Measurements from ENCODE around the gene NXNL1.
A peak's percentile ranks its signal among the peaks of the same experiment; 100 is the strongest.

The NXNL1 gene

GRCh38 chr19:17419621-17420474 lies 40.9 kb downstream of the NXNL1 start, which contains the start of gene MVB12A:
Gene MVB12A, plus strand, starts transcription at chr19:17420047. Its CDS starts 89 bp downstream, at chr19:17420136.
- peak; percentile 99 for DNase-seq (ENCODE audit: low read depth)

DNA sequence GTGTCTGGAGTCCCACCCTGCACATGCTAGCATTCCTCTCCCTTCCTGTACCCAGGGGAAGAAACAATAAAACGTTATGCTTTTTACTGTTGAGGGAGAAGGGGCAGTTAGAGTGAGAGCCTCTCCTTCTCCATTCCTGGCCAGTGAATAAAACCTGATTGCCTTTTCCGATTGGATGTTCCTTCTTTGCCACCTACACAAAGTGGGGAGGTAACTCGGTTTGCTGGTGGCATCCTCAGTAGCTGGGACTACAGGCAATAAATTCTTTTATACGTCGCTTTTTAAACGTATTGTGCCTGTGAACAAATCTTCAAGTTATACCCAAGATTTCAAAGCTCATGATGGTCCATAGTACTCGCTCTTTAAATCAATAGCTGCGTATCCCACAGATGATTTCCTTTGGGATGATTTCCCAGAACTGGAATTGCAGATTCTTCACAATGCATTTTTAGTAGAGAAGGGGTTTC lies 41.5 kb downstream of the NXNL1 start:
- DNase-seq (ENCODE audit: low read depth): no peak

DNA sequence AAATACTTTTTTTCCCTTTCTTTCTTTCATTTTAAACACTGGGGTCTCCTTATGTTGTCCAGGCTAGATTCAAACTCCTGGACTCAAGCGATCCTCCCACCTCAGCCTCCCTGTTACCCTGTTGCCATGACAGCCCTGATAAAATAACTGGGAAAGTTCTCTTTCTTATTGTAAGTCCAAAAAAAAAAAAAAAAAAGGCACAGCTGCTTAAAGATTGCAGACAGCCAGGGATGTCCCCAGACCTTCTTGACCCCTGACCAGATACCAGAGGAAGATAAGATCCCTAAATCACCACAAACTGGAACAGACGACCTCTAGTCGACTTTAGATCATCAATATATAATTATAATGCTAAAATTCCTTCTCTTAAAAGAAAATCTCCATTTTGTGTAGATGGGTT lies 42.0 kb downstream of the NXNL1 start:
- DNase-seq (ENCODE audit: low read depth): peak; percentile 60

DNA sequence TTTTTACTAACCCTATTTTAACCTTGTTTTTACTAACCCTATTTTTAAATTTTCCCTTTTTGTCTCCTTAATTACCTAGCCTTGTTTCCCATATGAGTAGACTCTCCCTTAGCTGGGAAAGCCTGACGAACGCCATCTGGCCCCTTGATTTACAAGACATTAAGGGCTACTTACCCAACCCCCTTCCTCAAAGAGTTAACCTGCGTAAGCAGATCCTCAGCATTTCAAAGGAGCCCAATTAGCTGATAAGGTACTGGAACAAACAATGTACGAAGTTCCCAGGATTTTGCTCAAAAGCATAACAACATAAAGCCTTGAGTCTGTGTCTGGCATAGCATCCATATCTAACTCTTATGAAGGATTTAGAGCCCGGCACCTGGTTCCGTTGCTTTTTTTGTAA lies 45.6 kb downstream of the NXNL1 start:
- peak; percentile 97 for DNase-seq (ENCODE audit: low read depth)

DNA sequence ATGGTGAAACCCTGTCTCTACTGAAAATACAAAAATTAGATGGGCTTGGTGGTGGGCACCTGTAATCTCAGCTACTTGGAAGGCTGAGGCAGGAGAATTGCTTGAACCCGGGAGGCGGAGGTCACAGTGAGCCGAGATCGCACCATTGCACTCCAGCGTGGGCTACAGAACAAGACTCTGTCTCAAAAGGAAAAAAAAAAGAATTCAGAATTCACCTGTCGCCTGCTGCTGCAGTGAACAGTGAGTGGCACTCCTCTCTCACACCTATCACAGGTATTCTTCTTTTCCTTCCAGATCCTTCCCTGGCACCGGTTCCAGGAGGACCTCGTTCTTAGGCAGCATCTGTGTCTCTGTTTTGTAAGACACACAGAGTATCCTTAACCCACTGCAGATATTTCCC lies 46.6 kb downstream of the NXNL1 start:
- DNase-seq (ENCODE audit: low read depth): no peak

DNA sequence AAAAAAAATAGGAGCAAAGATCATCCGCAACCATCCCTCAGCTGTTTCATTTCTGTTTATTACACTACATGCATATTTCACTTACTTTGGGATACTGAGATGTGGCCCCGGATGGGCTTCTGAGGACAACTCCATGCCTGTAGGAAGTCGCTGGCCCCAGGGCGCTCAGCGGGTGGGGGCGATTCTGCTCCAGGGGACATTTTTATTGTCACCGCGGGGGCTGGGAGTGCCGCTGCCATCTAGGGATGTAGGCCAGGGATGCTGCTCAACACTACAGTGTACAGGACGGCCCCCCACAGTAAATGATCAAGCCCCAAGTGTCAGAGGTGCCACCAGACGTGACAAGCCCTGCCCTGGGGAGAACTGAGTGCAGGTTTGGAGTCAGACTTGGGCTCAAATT lies 48.9 kb downstream of the NXNL1 start:
- DNase-seq (ENCODE audit: low read depth): no peak

DNA sequence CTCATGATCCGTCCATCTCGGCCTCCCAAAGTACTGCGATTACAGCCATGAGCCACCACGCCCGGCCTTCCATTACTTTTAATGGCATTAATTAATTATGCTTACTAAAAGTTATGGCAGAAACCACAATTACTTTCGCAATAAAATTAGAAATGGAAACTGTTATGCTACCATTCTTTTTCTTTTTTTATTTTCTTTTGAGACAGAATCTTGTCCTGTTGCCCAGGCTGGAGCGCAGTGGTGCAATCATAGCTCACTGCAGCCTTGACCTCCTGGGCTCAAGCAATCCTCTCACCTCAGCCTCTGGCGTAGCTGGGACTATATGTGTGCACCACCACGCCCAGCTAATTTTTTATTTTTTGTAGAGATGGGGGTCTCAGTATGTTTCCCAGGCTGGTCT lies 50.7 kb downstream of the NXNL1 start:
- DNase-seq (ENCODE audit: low read depth): peak; percentile 92

GRCh38 chr19:17406887-17407196 lies 53.9 kb downstream of the NXNL1 start:
- DNase-seq (ENCODE audit: low read depth): no peak

- DNase-seq (ENCODE audit: low read depth): peak; percentile 82
Observed at GRCh38 chr19:17406046-17406886, 54.5 kb downstream of the NXNL1 start.
